Tracheal epithelial cell (primary cell): Measurements from ENCODE around the gene EEF1AKMT2. TPM values are rescaled to one million over a fixed set of nuclear protein-coding genes. Genes with fewer than 3 reads are reported as not detected.

Experiments used
- total RNA-seq: library from RNA; depleted of rRNA; stranded (reverse); fragments of >200 nt; gene quantifications from 2 replicates; pipeline ENCODE4 v1.2.1, GENCODE V29; 2014

EEF1AKMT2 gene
- total RNA-seq = 15.4 and 17.9 TPM in 2 replicates

DNA sequence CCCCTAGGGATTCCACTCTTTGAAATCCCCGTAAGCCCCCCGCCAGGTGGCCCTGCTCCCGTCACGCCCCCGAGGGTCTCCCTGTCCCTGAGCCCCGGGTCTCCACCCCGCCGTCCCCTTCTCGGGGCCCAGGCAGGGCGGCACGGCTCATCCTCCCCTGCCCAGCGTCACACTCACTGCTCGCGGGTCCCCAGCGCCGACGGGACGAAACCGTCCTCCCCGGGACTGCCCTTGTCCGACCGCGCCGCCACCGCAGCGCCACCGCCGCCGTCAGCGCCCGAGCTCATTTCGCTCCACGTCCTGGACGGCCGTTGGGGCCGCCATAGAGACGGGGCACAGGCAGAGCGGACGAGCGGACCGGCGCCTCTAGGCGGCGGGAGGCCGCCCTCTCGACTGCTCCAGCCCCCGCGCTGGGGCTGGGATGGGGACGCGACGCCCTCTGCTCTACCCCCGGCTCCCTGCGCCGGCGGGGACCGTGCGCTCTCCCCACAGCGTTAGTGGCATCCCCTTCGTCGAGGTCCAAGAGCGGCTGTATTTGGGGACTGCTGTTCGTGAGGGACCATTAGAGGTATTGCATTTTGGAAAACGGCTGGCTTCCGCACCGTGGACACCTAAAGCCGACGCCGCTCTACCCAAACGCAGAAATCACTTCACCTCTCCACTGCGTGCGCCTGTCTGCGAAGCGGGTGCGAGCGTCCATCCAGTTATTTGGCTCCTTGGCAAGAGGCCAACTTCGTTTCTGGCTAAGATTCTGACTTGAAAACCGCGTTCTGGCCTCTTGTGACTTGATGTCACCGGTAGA, at the start of gene EEF1AKMT2:
Gene EEF1AKMT2 (minus strand): TSS at position 341 of the 802 bp plus-strand sequence. CDS start 54 bp downstream, at position 287.

DNA sequence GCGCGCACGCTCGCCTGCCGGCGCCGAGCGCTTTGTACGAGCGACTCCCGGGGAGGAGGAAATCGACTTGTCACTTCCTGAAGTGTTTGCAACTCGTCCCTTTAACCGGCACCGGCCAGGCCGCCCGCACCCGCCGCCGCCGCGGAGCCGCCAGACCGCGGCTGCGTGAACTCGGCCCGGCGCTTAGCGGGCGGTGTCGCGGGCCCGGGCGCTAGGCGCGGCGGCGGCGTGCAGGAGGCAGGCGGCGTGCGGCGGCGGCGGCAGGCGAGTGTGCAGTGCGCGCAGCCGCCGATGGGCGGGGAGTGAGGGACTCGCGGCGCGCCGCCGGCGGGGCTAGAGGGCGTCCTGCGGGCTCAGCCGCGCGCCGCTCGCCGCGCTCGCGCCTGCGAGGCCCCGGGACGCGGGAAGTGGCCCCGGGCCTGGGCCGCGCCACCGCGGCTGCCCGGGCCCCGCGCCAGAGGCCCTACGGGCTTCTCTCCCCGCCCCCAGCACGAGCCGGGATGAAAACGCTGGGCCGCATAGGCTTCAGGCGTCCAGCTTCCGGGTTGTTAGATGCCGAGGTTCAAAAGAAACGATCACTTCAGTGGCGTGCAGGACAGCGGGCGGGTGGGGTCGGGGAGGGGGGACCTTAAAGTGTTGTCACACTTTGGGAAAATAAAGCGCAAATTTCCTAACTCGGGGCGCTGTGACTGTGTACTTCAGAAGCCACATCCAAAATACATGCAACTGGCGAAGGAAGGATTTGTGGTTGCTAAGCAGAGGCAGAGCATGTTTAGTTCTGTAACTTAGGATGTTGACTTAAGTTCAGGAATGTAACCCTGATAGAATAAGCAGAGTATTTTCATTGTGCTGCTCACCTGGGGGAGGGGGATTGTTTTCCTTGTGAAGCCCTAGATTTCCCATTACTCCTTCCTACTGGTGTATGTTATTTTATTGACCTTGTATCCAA, 47.3 kb downstream of the EEF1AKMT2 start, which contains the start of gene FAM53B:
Gene FAM53B (minus strand): TSS at position 277 of the 949 bp plus-strand sequence. CDS start 37,665 bp downstream, outside the sequence.

Other genes with a start within 250 kb of the EEF1AKMT2 start
- 30.1 and 46.9 TPM in 2 replicates for gene FAM53B, start 47.5 kb downstream of the EEF1AKMT2 start, total RNA-seq
- 13.5 and 16.6 TPM in 2 replicates for gene ABRAXAS2, start 9.9 kb upstream of the EEF1AKMT2 start, total RNA-seq
- 23.2 and 23.4 TPM in 2 replicates for gene ZRANB1, start 150.2 kb upstream of the EEF1AKMT2 start, total RNA-seq